ENCODE data around the gene MCM5.

DNA sequence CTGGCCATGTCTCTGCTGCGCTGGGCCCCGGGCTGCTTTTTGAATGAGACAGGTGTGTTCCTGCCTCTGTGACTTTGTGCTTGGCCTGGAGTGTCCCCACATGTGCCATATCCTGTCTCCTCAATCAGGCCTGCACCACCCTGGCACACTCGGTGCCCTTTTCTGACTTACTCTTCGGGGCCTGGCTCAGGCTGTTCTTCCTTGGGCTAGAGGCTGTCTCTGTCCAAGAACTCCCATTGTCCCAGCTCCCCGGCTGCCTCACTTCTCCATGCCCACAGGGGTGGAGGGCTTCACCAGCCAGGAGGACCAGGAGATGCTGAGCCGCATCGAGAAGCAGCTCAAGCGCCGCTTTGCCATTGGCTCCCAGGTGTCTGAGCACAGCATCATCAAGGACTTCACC, 23.0 kb downstream of the MCM5 start:
- TF ChIP-seq, protein P1, sequence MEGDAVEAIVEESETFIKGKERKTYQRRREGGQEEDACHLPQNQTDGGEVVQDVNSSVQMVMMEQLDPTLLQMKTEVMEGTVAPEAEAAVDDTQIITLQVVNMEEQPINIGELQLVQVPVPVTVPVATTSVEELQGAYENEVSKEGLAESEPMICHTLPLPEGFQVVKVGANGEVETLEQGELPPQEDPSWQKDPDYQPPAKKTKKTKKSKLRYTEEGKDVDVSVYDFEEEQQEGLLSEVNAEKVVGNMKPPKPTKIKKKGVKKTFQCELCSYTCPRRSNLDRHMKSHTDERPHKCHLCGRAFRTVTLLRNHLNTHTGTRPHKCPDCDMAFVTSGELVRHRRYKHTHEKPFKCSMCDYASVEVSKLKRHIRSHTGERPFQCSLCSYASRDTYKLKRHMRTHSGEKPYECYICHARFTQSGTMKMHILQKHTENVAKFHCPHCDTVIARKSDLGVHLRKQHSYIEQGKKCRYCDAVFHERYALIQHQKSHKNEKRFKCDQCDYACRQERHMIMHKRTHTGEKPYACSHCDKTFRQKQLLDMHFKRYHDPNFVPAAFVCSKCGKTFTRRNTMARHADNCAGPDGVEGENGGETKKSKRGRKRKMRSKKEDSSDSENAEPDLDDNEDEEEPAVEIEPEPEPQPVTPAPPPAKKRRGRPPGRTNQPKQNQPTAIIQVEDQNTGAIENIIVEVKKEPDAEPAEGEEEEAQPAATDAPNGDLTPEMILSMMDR (IDR thresholded peaks at IDR 0.05) = no peak
- TF ChIP-seq EP300 (IDR thresholded peaks at IDR 0.05) = no peak
